Mesothelial cell of epicardium (in vitro differentiated cells): ENCODE data around the gene RPL13. TPM values are rescaled to one million over a fixed set of nuclear protein-coding genes. Genes with fewer than 3 reads are reported as not detected.

Experiments
- DNase-seq, 2 experiments: peaks; one replicate each; pipeline ENCODE4 v3.0.0; 2021; ENCODE audit warnings: low spot score in 2 of 2; ENCODE audit not compliant: unreplicated experiment in 2 of 2
- H3K27ac Mint-ChIP-seq: 2 replicates; pipeline ENCODE4 v1.8.0; 2021; ENCODE audit warnings: mixed read lengths
- H3K27me3 Mint-ChIP-seq: 2 replicates; pipeline ENCODE4 v1.8.0; 2021; ENCODE audit warnings: low read depth, mixed read lengths
- H3K36me3 Mint-ChIP-seq: 2 replicates; pipeline ENCODE4 v1.8.0; 2021; ENCODE audit warnings: mixed read lengths
- H3K4me1 Mint-ChIP-seq: 2 replicates; pipeline ENCODE4 v1.8.0; 2021; ENCODE audit warnings: mixed read lengths
- H3K4me3 Mint-ChIP-seq: 2 replicates; pipeline ENCODE4 v1.8.0; 2021; ENCODE audit warnings: mild to moderate bottlenecking, moderate library complexity, mixed read lengths
- H3K9me3 Mint-ChIP-seq: 2 replicates; pipeline ENCODE4 v1.8.0; 2021; ENCODE audit warnings: mixed read lengths
- total RNA-seq: library from RNA; stranded (reverse); gene quantifications from 3 replicates; pipeline ENCODE4 v1.2.1, GENCODE V29; 2021
- TF ChIP-seq, protein P1 (sequence below): fragments of 200-600 bp; sonication (generic); IDR thresholded peaks from one replicate; pipeline ENCODE4 v1.5.0; 2021; ENCODE audit warnings: antibody characterized with exemption; ENCODE audit not compliant: unreplicated experiment

The RPL13 gene
- total RNA-seq, 1 donor from 2014 or later: 2,065 TPM

DNA sequence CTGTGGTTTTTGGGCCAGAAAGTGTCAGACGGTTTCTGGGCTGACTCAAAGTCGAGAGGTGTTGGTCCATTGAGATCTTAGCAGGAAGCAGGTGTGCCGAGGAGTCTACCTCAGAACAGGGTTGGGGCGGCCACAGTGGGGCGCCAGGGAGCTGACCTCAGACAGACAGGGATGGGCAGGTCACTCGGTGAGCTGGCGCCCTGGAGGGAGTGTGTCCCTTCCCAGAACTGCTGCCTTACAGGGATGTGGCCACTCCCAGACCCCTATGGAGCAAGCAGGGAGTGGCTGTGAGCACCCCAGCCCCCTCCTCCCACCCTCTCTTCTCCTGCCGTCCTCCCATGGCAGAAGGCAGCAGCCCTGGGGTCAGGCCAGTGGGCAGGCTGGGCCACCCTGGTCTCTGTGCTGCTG is 39.0 kb downstream of the RPL13 start:
- DNase-seq: no peak
- Mint-ChIP-seq H3K4me3 (no peak overlapping the region), H3K36me3 (no peaks in the 10 kb centered on the region), H3K9me3 (no peaks in the 10 kb centered on the region), H3K4me1 (peaks cover 8% of the 10 kb centered on the region), H3K27me3 (peaks cover 3% of the 10 kb centered on the region), H3K27ac (no peak overlapping the region)
- TF ChIP-seq, protein P1, sequence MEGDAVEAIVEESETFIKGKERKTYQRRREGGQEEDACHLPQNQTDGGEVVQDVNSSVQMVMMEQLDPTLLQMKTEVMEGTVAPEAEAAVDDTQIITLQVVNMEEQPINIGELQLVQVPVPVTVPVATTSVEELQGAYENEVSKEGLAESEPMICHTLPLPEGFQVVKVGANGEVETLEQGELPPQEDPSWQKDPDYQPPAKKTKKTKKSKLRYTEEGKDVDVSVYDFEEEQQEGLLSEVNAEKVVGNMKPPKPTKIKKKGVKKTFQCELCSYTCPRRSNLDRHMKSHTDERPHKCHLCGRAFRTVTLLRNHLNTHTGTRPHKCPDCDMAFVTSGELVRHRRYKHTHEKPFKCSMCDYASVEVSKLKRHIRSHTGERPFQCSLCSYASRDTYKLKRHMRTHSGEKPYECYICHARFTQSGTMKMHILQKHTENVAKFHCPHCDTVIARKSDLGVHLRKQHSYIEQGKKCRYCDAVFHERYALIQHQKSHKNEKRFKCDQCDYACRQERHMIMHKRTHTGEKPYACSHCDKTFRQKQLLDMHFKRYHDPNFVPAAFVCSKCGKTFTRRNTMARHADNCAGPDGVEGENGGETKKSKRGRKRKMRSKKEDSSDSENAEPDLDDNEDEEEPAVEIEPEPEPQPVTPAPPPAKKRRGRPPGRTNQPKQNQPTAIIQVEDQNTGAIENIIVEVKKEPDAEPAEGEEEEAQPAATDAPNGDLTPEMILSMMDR: no peak

DNA sequence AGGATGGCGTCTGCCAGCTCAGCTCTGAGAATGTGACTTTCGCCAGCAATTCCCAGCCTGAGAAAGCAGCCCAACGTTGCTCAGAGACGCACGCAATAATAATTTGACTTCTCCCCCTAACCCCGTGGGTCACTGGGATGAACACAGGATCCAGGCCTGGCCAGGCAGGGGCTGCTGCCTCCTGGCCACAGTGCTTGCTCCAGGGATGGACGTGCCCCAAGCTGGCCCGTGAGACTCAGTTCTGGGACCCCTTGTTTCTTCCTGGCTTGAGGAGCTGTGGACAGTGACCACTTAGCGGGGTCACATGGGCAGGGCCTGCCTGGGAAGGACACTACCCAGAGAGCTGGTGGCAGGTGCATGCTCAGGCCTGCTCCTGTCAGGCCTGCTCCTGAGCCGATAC is 39.4 kb downstream of the RPL13 start:
- Mint-ChIP-seq H3K36me3 (no peaks in the 10 kb centered on the region), H3K27me3 (peaks cover 3% of the 10 kb centered on the region), H3K4me3 (no peak overlapping the region), H3K9me3 (no peaks in the 10 kb centered on the region), H3K4me1 (peaks cover 8% of the 10 kb centered on the region), H3K27ac (no peak overlapping the region)
- no peak for DNase-seq
- TF ChIP-seq, protein P1: no peak

DNA sequence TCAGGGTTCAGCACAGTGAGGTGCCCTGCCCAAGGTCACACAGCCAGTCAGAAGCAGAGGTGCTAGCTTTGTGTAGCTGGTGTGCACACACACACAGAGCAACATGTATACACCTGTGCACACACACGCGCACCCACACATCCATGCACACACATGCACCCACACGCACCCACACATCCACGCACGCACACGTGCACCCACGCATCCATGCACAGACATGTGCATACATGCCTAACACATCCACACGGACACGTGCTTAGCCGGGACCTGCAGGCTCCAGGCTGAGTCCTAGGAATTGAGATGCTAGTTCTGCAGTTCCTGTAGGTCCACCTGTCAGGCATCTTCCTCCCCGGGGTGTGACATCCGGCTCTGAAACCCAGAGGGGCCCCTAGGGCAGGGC is 39.9 kb downstream of the RPL13 start:
- TF ChIP-seq, protein P1: no peak
- DNase-seq: no peak
- no peaks in the 10 kb centered on the region for H3K36me3 Mint-ChIP-seq
- no peaks in the 10 kb centered on the region for H3K9me3 Mint-ChIP-seq
- H3K27ac Mint-ChIP-seq: no peak overlapping the region
- no peak overlapping the region for H3K4me3 Mint-ChIP-seq
- peaks cover 8% of the 10 kb centered on the region for H3K4me1 Mint-ChIP-seq
- H3K27me3 Mint-ChIP-seq: peaks cover 3% of the 10 kb centered on the region

DNA sequence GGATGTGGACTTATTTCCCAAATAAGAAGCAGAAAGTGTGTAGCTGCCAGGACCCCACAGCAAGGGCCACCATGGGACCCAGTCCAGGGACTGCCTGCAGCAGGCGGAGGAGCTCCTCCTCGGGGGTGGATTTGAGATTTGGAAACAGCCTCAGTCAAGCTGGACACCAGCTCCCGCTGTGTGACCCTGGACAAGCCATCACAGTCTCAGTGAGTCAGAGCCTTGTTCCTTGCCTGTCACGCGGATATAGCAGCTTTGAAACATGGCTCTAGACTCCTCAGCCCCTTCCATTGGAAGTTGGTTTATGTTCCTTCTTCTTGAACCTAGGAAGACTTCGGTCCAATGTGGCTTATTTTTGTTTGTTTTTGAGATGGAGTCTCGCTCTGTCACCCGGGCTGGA is 40.5 kb downstream of the RPL13 start:
- Mint-ChIP-seq H3K27ac (no peak overlapping the region), H3K27me3 (peaks cover 3% of the 10 kb centered on the region), H3K36me3 (no peaks in the 10 kb centered on the region), H3K9me3 (no peaks in the 10 kb centered on the region), H3K4me3 (no peak overlapping the region), H3K4me1 (peaks cover 8% of the 10 kb centered on the region)
- TF ChIP-seq, protein P1: no peak
- no peak for DNase-seq

DNA sequence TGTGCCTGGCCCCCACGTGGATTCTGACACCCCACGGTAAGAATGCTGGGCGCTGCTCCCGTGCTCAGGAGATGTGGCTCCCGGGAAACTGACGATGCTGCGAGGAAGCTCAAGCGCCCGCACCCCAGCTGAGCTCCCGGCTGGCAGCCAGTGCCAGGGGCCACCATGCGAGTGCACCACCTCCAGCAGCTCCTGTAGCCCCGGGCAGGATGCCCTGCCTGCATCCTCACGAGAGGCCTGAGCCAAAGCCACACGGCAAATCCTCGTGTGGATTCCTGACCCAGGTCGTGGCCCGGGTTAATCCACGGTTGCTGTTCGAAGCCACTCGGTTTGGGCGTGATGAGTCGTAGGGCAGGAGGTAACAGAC is 41.4 kb downstream of the RPL13 start:
- H3K4me3 Mint-ChIP-seq: no peak overlapping the region

More for the DNA sequence above, 41.4 kb downstream of the RPL13 start:
- Mint-ChIP-seq H3K36me3 (no peaks in the 10 kb centered on the region), H3K27me3 (peaks cover 3% of the 10 kb centered on the region), H3K27ac (no peak overlapping the region), H3K9me3 (no peaks in the 10 kb centered on the region), H3K4me1 (peaks cover 8% of the 10 kb centered on the region)
- no peak for DNase-seq
- TF ChIP-seq, protein P1: no peak
